ENCODE results near the gene MCU.
"Not testable (repeated sequence)": the region's sequence is repeated elsewhere in the genome, so short reads cannot be mapped to it uniquely, and the experiment has no call there.

The MCU gene

DNA sequence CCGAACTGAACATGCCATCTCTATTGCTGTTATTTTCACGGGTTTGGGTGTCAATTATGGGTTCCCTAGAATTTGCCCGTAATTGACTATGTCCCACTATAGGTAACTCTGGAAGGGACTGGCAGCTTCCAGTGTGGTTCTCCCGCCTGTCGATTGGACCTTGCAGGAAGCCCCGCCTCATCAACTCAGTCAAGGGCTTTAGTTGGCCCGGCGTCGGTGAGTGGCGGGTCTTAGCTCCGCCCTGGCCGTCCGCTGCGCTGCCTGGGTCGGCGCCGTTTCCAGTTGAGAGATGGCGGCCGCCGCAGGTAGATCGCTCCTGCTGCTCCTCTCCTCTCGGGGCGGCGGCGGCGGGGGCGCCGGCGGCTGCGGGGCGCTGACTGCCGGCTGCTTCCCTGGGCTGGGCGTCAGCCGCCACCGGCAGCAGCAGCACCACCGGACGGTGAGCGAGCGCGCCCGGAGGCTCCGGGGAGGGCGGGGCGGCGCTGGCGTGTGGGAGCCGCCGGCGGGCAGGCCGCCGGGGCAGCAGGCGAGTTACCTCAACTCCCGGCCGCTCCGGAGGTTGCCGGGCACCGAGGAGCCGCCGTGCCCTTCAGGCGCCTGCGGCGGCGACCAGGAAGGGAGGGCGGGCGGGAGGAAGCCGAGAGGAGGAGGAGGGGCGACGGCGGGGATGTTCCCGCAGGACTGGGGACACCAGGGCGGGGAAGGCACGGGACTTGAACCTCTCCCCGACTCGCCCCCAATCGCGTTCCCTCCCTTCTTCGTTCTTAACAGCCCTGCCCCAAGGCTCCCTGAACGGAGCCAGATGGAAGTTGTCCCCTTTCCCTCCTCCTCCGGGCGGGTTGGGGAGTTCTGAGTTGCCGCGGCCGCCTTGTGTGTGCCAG is at the start of gene MCU:
Gene MCU (plus strand): TSS at position 281 of the 881 bp plus-strand sequence. CDS start 9 bp downstream, at position 290.
- peak; percentile 96 for DNase-seq

GRCh38 chr10:72642318-72642717 is 49.6 kb upstream of the MCU start:
- DNase-seq = no peak

- no peak for DNase-seq
Observed at GRCh38 chr10:72645263-72645858, 46.6 kb upstream of the MCU start.

GRCh38 chr10:72646971-72647370 is 45.0 kb upstream of the MCU start:
- DNase-seq = not testable (repeated sequence)

DNA sequence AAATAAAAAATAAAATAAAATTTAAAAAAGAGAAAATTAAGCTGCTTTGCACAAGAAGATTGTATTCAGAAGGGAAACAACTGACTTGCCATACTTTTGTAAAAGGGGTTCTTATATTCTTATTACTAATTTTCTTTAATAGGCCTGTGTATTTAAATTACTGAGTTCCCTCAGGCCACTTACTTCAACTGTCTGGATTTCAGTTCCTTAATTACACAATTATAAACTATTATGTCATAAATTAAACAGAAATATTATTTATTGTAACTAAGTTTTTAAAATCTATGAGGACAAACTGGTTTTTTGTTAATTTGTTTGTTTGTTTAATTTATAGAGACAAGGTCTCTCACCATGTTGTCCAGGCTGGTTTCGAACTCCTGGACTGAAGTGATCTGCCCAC is 43.6 kb upstream of the MCU start:
- DNase-seq = no peak

DNA sequence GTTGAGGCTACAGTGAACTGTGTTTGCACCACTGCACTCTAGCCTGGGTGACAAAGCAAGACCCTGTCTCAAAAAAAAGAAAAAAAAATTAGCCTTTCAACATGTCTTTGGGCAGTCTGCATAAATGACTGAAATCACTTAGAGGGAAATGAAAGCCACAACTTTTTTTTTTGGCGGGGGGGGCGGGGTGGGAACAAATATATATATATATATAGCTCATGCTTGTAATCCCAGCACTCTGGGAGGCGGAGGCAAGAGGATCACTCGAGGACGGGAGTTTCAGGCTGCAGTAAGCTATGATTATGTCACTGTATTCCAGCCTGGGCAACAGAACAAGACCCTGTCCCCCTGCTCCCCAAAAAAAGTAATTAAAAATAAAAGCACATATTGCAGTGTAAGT is 42.7 kb upstream of the MCU start:
- DNase-seq = no peak

DNA sequence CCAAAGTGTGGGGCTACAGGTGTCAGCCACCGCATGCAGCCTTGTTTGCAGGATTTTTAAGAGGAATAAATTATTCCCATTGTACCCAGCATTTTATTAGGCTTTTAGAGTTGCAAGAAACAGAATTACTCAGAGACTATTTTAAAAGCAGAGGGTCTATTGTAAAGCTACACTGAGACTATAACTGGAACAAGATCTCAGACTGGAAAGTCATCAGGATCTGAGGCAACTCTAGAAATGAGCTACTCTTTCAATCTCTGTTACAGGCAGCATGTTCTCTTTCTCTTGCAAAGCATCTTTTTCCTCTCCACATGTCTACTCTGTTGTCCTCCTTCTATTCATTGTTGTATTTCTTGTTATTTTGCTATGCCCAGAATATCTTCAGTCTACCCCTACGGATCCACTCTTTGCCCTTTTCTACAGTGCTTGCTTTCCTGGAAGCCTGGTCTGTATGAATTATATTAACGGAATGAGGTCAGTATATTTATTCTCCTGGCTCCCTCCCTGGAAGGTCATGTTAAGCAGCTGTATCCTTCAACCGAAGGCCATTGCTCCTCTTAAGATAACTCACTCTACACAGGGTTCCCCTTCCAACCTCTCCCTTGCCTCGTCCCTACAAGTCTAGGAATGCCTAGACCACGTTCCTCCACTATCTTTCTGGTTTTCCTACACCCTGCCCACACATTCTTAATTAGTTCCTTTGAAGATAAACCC is 38.4 kb upstream of the MCU start:
- DNase-seq = no peak

DNA sequence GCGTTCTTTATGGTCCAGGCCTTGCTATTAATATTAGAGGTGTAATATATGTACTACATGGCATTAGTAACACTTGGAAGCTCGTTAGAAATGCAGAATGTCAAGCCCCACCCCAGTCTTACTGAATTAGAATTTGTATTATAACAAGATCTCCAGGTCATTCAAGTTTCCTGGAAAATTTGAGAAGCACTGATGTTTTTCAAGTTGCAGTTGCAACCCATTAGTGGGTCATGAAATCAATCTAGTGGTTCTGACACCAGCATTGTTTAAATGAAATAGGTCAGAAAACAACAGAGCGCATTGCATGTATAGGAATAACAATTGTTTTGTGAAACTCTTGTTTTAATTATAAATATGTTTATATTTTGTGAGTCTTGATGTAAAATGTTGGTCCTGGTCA is 37.2 kb upstream of the MCU start:
- no peak for DNase-seq

DNA sequence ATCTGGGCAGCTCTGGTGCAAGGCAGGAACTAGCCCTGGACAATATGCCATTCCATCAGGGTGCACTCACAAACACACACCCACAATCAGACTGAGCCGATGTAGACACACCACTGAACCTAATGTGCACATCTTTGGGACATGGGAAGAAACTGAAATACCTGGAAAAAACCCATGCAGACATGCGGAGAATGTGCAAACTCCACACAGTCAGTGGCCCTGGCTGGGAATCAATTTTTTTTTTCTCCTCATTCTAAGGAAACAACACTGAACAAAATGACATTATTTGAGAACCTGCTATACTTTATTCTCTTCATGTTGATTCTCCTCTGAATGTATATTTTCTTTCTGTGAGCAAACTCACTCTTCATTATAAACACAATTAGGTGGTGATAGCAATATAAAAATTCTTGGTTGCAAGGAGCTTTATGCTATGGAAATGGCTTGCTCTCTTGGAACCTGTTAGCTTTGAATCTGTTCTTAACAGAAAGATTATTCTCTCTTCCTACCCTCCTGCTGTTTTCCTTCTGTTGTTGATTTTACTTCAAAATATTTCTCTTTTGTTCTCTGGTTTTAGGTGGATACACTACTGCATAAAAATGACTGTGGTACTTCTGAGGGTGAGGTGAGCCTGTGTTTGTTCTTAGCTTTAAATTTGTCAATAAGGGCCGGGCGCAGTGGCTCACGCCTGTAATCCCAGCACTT is 33.1 kb upstream of the MCU start:
- DNase-seq = no peak

DNA sequence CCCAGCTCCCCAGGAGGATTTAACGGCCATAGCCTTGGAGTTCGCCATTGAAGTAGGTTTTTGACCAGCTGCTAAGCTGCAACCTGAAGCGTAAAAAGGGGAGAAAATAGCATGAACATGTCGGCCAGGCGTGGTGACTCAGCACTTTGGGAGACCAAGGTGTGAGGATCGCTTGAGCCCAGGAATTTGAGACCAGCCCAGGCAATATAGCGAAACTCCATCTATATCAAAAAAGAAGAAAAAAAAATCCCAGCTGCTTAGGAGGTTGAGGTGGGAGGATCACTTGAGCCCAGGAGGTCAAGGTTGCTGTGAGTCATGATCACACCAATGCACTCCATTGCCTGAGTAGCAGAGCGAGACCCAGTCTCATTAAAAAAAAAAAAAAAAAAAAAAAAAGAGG is 32.2 kb upstream of the MCU start:
- DNase-seq = no peak

- no peak for DNase-seq
Observed at GRCh38 chr10:72660220-72660619, 31.7 kb upstream of the MCU start.

DNA sequence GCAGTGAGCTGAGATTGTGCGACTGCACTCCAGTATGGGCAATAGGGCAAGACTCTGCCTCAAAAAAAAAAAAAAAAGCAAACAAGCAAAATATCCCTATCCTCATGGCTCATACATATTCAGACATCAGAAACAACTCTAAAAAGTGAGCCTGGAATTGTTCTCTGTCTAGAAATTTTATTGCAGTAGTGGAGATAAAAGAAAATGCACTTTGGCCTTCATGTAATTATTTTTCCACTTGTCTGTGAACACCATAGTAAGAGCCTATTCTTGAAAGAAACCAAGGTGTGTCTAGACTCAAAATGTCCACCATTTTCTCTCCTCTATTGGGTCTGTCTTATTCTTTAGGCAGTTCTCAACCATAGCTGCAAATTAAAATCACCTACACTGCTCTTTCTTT is 30.5 kb upstream of the MCU start:
- no peak for DNase-seq

DNA sequence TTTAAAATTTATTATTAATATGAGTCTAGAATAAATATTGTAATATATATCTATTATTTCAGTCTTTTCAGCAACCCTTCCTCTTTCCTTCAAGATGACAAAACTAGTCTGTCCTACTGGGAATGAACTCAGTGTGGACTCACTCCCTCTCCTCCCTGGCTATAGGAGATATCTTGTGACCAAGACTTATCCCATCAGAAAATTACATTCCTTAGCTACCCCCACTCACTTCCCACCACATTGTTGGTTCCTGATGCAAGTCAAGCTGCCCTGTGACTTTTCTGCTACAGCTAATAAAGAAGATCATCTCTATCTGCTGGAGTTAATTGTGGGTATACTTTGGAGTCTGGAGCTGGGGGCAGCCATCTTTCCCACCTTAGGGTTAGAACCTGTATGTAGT is 28.0 kb upstream of the MCU start:
- no peak for DNase-seq

- DNase-seq = no peak
Observed at GRCh38 chr10:72665925-72666324, 26.0 kb upstream of the MCU start.

GRCh38 chr10:72667207-72667864 is 24.6 kb upstream of the MCU start:
- no peak for DNase-seq

DNA sequence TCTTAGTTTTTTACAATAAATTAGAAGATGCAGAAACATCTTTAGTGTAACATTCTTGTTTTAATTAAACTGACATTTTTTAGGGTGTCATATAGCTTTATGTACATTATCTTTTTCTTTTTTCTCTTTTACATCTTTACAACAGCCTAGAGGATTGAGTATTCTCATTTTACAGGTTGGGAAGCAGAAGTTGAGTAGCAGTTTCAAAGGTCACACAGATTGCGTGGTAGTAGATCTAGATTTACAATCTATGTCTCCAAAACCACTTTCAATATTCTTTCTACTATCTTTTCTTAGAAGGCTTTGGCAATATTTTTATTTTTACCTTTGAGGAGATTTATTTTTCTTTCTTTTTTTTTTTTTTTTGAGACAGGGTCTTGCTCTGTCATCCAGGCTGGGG is 18.7 kb upstream of the MCU start:
- no peak for DNase-seq

GRCh38 chr10:72674174-72674573 is 17.8 kb upstream of the MCU start:
- DNase-seq = not testable (repeated sequence)

GRCh38 chr10:72679838-72680241 is 12.1 kb upstream of the MCU start:
- no peak for DNase-seq

DNA sequence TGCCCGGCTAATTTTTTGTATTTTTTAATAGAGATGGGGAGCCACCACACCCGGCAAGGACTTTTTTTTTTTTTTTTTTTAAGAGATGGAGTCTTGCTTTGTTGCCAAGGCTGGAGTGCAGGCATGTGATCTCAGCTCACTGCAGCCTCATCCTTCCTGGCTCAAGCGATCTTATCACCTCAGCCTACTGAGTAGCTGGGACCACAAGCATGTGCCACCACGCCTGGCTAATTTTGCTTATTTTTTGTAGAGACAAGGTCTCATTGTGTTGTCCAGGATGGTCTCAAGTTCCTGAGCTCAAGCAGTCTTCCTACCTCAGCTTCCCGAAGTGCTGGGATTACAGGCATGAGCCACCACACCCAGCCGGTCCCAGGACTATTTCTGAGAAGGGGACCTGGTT is 9.3 kb upstream of the MCU start:
- DNase-seq = no peak

GRCh38 chr10:72685264-72685921 is 6.5 kb upstream of the MCU start:
- DNase-seq = no peak

GRCh38 chr10:72686430-72686829 is 5.5 kb upstream of the MCU start:
- DNase-seq = not testable (repeated sequence)

DNA sequence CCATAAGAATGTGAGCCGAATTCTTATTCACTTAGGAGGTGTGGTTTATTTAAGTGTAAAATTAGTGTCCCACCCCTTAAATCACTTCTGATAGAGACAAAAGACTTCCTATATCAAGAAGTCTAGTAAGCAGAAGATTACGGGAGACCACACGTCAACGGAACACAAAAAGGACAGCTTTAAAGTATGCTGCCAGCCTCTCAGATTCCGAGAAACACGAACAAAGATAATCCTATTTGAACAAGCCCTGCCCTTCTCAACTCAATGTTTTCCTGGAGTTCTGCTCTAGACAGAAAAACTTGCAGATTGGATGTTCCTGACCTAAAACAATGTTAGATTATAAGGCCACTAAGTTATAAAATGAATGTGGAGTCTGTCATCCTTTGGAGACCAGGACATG is 4.9 kb upstream of the MCU start:
- DNase-seq = no peak

Measured in DMS153 (cell line).